ENCODE results near the gene RNF135. TPM values are rescaled to one million over a fixed set of nuclear protein-coding genes. Genes with fewer than 3 reads are reported as not detected.

Gene RNF135
- total RNA-seq, 1 experiment from 2014 or later, result 8.0 TPM

DNA sequence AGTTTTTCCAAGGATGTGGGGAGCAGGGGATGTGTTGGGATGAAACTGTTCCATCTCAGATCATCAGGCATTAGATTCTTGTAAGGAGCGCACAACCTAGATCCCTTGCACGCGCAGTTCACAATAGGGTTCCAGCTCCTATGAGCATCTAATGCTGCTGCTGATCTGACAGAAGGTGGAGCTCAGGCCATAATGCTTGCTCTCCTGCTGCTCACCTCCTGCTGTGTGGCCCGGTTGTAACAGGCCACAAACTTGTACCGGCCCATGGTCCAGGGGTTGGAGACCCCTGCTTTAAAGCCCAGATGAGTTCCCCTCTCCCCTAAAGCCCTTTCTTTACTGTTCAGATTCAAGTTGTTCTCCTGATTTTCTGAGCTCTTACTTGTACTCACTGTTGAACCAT is 44.8 kb downstream of the RNF135 start:
- no peak for DNase-seq
- Mint-ChIP-seq H3K4me3 (no peak overlapping the region), H3K27me3 (ENCODE audit: low read depth) (peaks cover 4% of the 10 kb centered on the region), H3K4me1 (peaks cover 13 to 14% of the 10 kb centered on the region in 2 experiments), H3K9me3 (no peaks in the 10 kb centered on the region), H3K27ac (no peak overlapping the region), H3K36me3 (ENCODE audit: insufficient read depth in 1 of 3, low read depth in 3 of 3) (no peaks in the 10 kb centered on the region)
- no peak overlapping the region for H4K8ac ChIP-seq (replicated peaks; ENCODE audit: insufficient read length, low read depth, low read length)
- H2BK120ac ChIP-seq (ENCODE audit: low read depth, low read length, poor library complexity, severe bottlenecking), result no peak overlapping the region
- H4K5ac ChIP-seq (ENCODE audit: insufficient read length, low read depth, low read length), result no peak overlapping the region
- H3K14ac ChIP-seq (ENCODE audit: insufficient read depth, low read length), result no peak overlapping the region
- no peaks in the 10 kb centered on the region for H3K9me3 ChIP-seq (ENCODE audit: control insufficient read depth, low read depth, low read length)
- no peaks in the 10 kb centered on the region for H4K20me1 ChIP-seq (ENCODE audit: control insufficient read depth, insufficient read depth, insufficient read length)
- no peak overlapping the region for H2BK20ac ChIP-seq (ENCODE audit: low read depth, low read length, poor library complexity, severe bottlenecking)
- H3K18ac ChIP-seq (ENCODE audit: insufficient read length, low read depth, low read length), result no peak overlapping the region
- H4K91ac ChIP-seq (ENCODE audit: insufficient read length, low read depth, low read length), result no peak overlapping the region
- H3T11ph ChIP-seq (ENCODE audit: low read length), result no peak overlapping the region
- no peak overlapping the region for H2BK12ac ChIP-seq (ENCODE audit: insufficient read length, low read depth, low read length)
- no peaks in the 10 kb centered on the region for H3K79me2 ChIP-seq (ENCODE audit: insufficient read depth, low read length)
- no peak overlapping the region for H2AK5ac ChIP-seq (ENCODE audit: insufficient read length, low read length)
- no peaks in the 10 kb centered on the region for H3K27me3 ChIP-seq (ENCODE audit: insufficient read depth, low read length)
- WGBS (ENCODE audit: extremely low coverage, insufficient read length, low lambda C conversion rate), result no CpG with 5 or more reads among the region's 5 CpGs
- no peak overlapping the region for H2BK15ac ChIP-seq (ENCODE audit: low read depth, low read length)
- H2AFZ ChIP-seq (ENCODE audit: low read length), result no peak overlapping the region
- H3K9ac ChIP-seq (ENCODE audit: extremely low read depth, insufficient read length, low read length), result no peak overlapping the region
- no peaks in the 10 kb centered on the region for H3K23me2 ChIP-seq (ENCODE audit: insufficient read length, low read depth, low read length, poor library complexity, severe bottlenecking)
- no peak overlapping the region for H3K56ac ChIP-seq (ENCODE audit: insufficient read length, low read depth, low read length)
- no peak overlapping the region for H3K23ac ChIP-seq (ENCODE audit: insufficient read length, low read depth, low read length)
- TF ChIP-seq CTCF (conservative IDR thresholded peaks at IDR 0.05), result no peak
- H3K4me1 ChIP-seq (ENCODE audit: insufficient read depth, low read length), result no peaks in the 10 kb centered on the region
- no peak overlapping the region for H3K27ac ChIP-seq (ENCODE audit: insufficient read length, low read depth, low read length)
- H2BK5ac ChIP-seq (ENCODE audit: insufficient read length, low read length), result no peak overlapping the region
- H3K79me1 ChIP-seq (ENCODE audit: insufficient read depth, low read depth, low read length, poor library complexity, severe bottlenecking), result no peaks in the 10 kb centered on the region
- H3K4me2 ChIP-seq (ENCODE audit: insufficient read depth, insufficient read length, low read length), result no peak overlapping the region
- no peak overlapping the region for H3K4ac ChIP-seq (ENCODE audit: low read depth, low read length)
